HG03066 (cell line): ENCODE data around the gene PDXDC1.
"Not testable (repeated sequence)": the region's sequence is repeated elsewhere in the genome, so short reads cannot be mapped to it uniquely, and the experiment has no call there.

Source experiments
- ATAC-seq: cut with Tn5 transposase; IDR thresholded peaks from one replicate; pipeline ENCODE4 v1.9.1; 2021; ENCODE audit warnings: low read depth; ENCODE audit not compliant: unreplicated experiment

PDXDC1 gene

DNA sequence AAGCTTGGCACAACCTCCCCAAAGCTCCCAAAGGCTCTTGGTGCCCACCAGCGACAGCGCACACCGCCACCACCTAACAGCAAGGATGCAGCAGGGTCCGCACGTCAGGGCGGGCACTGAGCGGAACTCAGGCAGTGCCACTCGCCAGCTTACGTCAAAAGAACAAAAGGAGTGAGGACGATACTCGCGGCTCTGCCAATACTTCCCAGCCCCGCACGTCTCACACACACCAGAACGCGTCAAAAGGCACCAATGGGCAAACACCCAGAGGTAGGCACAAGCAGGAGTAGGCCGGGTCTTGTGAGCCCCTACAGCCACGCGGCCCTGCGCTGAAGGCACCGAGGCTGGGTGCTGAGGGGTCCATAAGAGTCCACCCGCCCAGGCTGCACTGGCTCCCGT lies 171.4 kb downstream of the PDXDC1 start:
- not testable (repeated sequence) for ATAC-seq

DNA sequence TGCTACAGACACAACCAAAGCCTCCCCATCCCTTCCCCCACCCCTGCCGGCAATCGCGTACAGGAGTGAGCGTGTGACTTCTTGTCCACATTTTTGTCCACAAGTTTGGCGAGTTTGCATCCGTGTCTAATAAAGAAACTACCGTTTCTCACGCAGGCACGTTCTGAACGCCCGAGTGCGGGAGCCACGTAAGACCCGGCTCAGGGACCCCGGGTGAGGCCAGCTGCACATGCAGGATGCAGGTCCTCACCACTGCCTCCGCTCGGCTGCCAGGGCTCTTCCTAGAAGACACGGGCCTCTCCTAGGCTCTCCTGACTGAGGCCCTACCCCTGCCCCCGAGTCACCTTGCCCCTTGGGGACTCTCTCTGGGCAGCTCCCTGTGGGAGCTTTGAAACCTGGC lies 174.0 kb downstream of the PDXDC1 start:
- ATAC-seq = not testable (repeated sequence)

- not testable (repeated sequence) for ATAC-seq
Observed at GRCh38 chr16:15149260-15149659, 174.4 kb downstream of the PDXDC1 start.

- ATAC-seq = not testable (repeated sequence)
Observed at GRCh38 chr16:15154005-15154404, 179.2 kb downstream of the PDXDC1 start.

GRCh38 chr16:15154650-15155562 lies 180.1 kb downstream of the PDXDC1 start:
- not testable (repeated sequence) for ATAC-seq

GRCh38 chr16:15157644-15158043 lies 182.8 kb downstream of the PDXDC1 start:
- ATAC-seq = not testable (repeated sequence)

GRCh38 chr16:15159671-15160070 lies 184.8 kb downstream of the PDXDC1 start:
- not testable (repeated sequence) for ATAC-seq

GRCh38 chr16:15160571-15160970 lies 185.7 kb downstream of the PDXDC1 start:
- not testable (repeated sequence) for ATAC-seq

- not testable (repeated sequence) for ATAC-seq
Observed at GRCh38 chr16:15163055-15163454, 188.2 kb downstream of the PDXDC1 start.

- not testable (repeated sequence) for ATAC-seq
Observed at GRCh38 chr16:15166177-15166576, 191.4 kb downstream of the PDXDC1 start.

- not testable (repeated sequence) for ATAC-seq
Observed at GRCh38 chr16:15168303-15168702, 193.5 kb downstream of the PDXDC1 start.

GRCh38 chr16:15168953-15169652 lies 194.3 kb downstream of the PDXDC1 start:
- ATAC-seq = not testable (repeated sequence)

- ATAC-seq = not testable (repeated sequence)
Observed at GRCh38 chr16:15179909-15180308, 205.1 kb downstream of the PDXDC1 start.

- ATAC-seq = not testable (repeated sequence)
Observed at GRCh38 chr16:15180946-15181345, 206.1 kb downstream of the PDXDC1 start.

DNA sequence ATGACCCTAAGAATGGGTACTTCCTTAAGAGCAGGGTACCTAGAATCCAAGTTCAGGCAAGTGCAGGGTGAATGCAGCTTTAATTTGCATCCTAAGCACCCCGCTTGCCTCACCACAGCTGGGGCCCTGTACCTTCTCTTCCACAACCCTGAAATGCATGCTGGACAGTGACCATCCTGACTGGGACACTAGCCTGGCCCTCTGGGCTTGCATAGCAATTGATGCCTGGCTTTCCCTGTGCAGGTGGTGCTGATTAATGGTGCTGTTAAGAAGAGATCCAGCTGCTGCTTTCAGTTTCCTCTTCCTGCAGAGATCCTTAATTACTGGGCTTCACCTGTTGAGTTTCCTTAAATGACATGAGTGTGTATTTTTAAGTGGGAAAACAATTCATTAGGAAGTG lies 209.2 kb downstream of the PDXDC1 start:
- not testable (repeated sequence) for ATAC-seq
